NT2/D1 (cell line): ENCODE measurements around the gene ABCA13.

Source experiments
- DNase-seq: peaks from one replicate; pipeline ENCODE4 v3.0.0-alpha.2; 2011; ENCODE audit warnings: low read depth, low spot score
- H3K27me3 ChIP-seq: 2 replicates; pipeline ENCODE4 v1.6.0; 2011; ENCODE audit warnings: mild to moderate bottlenecking; ENCODE audit not compliant: insufficient read length, insufficient read depth
- H3K36me3 ChIP-seq: 2 replicates; pipeline ENCODE4 v1.6.1; 2011; ENCODE audit warnings: mild to moderate bottlenecking, low read length, mixed read lengths; ENCODE audit not compliant: insufficient read depth, insufficient read length
- H3K4me1 ChIP-seq: 2 replicates; pipeline ENCODE4 v1.5.1; 2011; ENCODE audit not compliant: insufficient read depth, insufficient read length
- H3K4me3 ChIP-seq: 2 replicates; pipeline ENCODE4 v1.5.1; 2011; ENCODE audit warnings: low read depth; ENCODE audit not compliant: insufficient read length
- H3K9ac ChIP-seq: 2 replicates; pipeline ENCODE4 v1.6.0; 2011; ENCODE audit warnings: low read depth; ENCODE audit not compliant: insufficient read length
- H3K9me3 ChIP-seq: 2 replicates; pipeline ENCODE4 v1.5.1; 2011; ENCODE audit warnings: mild to moderate bottlenecking, low read length; ENCODE audit not compliant: insufficient read depth
- SUZ12 ChIP-seq: IDR thresholded peaks from 2 replicates; pipeline ENCODE4 v1.6.1; 2011; ENCODE audit not compliant: insufficient read length, insufficient read depth; ENCODE audit errors: extremely low read depth
- YY1 ChIP-seq: IDR thresholded peaks from 2 replicates; pipeline ENCODE4 v1.6.1; 2011; ENCODE audit not compliant: insufficient read length, insufficient read depth
- ZNF274 ChIP-seq: IDR thresholded peaks from 2 replicates; pipeline ENCODE4 v1.6.1; 2011; ENCODE audit warnings: mild to moderate bottlenecking, low read depth, low read length

The ABCA13 gene

DNA sequence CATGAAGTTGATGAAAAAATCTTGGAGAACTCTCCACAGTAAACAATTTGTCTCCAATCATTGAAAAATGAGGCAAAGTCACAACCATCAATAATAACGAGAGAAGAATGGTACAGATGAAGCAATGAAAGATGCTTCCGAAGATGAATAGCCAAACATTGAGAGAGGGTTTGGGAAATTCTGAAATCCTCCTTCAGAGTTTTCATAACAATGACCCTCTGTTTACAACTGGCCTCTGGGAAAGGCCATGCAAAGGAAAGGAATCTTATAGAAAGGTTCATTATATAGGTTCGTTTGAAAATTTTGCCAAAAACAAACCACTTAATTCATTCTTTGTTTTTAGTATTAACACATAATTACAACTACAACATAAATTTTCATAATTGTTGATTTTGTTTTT, 166.5 kb downstream of the ABCA13 start:
- TF ChIP-seq SUZ12: no peak
- Histone ChIP-seq H3K36me3 (no peaks in the 10 kb centered on the region), H3K4me3 (no peak overlapping the region), H3K27me3 (no peaks in the 10 kb centered on the region), H3K9me3 (no peaks in the 10 kb centered on the region), H3K4me1 (no peaks in the 10 kb centered on the region), H3K9ac (no peak overlapping the region)
- DNase-seq: no peak

DNA sequence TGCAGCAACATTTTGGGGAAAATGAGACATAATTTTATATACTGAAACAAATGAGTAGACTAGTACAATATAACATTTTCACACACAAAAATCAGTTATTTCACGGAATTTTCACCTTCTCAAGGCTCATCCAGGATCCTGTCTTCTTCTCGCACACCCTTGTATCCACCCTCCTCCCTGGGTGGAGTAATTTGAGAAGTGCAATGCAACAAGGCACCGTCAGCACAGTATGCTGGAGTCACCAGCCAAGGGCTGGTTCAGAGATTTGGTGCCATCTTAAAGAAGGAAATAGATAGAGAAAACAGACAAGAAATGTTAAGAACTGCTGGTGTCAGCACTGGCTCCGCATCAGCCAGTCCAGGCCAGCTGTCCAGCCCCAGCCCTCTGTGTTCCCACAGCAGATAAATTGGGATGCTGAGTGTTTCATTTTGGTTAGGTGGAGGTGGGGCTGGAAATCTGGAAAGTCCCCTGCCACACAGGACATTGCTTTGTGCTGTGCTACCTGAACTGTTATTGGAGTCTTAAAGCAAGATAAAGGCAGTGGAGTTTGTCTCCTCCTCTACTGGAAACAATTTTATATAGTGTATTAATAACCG, 176.1 kb downstream of the ABCA13 start:
- no peaks in the 10 kb centered on the region for H3K27me3 ChIP-seq
- H3K36me3 ChIP-seq: no peaks in the 10 kb centered on the region
- no peak overlapping the region for H3K9ac ChIP-seq
- no peaks in the 10 kb centered on the region for H3K4me1 ChIP-seq
- no peak for TF ChIP-seq SUZ12
- TF ChIP-seq YY1: no peak
- TF ChIP-seq ZNF274: no peak
- H3K4me3 ChIP-seq: no peak overlapping the region
- H3K9me3 ChIP-seq: no peaks in the 10 kb centered on the region
- no peak for DNase-seq

DNA sequence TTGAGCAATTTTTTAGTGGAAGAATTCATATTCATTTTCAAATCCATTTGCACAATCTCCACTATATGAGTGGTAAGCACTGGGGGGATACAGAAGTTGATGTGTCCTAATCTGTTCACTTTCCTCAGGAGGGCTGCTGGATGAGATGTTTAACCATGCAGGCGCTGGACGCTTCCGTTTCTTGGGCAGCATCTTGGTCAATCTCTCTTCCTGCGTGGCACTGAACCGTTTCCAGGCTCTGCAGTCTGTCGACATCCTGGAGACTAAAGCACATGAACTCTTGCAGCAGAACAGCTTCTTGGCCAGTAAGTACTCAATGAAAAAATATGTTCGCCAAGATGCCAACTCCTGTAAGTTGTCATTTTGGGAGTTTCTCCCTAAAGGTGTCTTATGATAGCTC, 179.3 kb downstream of the ABCA13 start:
- no peak for DNase-seq
- Histone ChIP-seq H3K9me3 (no peaks in the 10 kb centered on the region), H3K9ac (no peak overlapping the region), H3K36me3 (no peaks in the 10 kb centered on the region), H3K27me3 (no peaks in the 10 kb centered on the region), H3K4me3 (no peak overlapping the region), H3K4me1 (no peaks in the 10 kb centered on the region)
- TF ChIP-seq YY1 (no peak), SUZ12 (no peak), ZNF274 (no peak)

GRCh38 chr7:48351900-48352299, 180.6 kb downstream of the ABCA13 start:
- H3K9me3 ChIP-seq: no peaks in the 10 kb centered on the region
- DNase-seq: no peak
- TF ChIP-seq YY1: no peak
- no peak for TF ChIP-seq SUZ12
- no peak for TF ChIP-seq ZNF274
- no peaks in the 10 kb centered on the region for H3K4me1 ChIP-seq
- no peaks in the 10 kb centered on the region for H3K36me3 ChIP-seq
- H3K4me3 ChIP-seq: no peak overlapping the region
- no peaks in the 10 kb centered on the region for H3K27me3 ChIP-seq
- no peak overlapping the region for H3K9ac ChIP-seq

- no peaks in the 10 kb centered on the region for H3K9me3 ChIP-seq
- H3K27me3 ChIP-seq: no peaks in the 10 kb centered on the region
- no peak for TF ChIP-seq YY1
- no peak for TF ChIP-seq SUZ12
- no peak for TF ChIP-seq ZNF274
These were observed 184.1 kb downstream of the ABCA13 start for GRCh38 chr7:48355346-48355745.

GRCh38 chr7:48360574-48360973, 189.3 kb downstream of the ABCA13 start:
- no peak for DNase-seq
- Histone ChIP-seq H3K4me1 (no peaks in the 10 kb centered on the region), H3K4me3 (no peak overlapping the region), H3K9ac (no peak overlapping the region), H3K36me3 (no peaks in the 10 kb centered on the region), H3K9me3 (no peaks in the 10 kb centered on the region), H3K27me3 (no peaks in the 10 kb centered on the region)
- TF ChIP-seq SUZ12 (no peak), YY1 (no peak), ZNF274 (no peak)

More at GRCh38 chr7:48355346-48355745, 184.1 kb downstream of the ABCA13 start:
- Histone ChIP-seq H3K36me3 (no peaks in the 10 kb centered on the region), H3K9ac (no peak overlapping the region), H3K4me3 (no peak overlapping the region), H3K4me1 (no peaks in the 10 kb centered on the region)
- DNase-seq: no peak

- no peak for DNase-seq
- no peaks in the 10 kb centered on the region for H3K4me1 ChIP-seq
- no peaks in the 10 kb centered on the region for H3K27me3 ChIP-seq
- H3K9ac ChIP-seq: no peak overlapping the region
- no peak overlapping the region for H3K4me3 ChIP-seq
- H3K9me3 ChIP-seq: no peaks in the 10 kb centered on the region
- no peaks in the 10 kb centered on the region for H3K36me3 ChIP-seq
- no peak for TF ChIP-seq YY1
- no peak for TF ChIP-seq ZNF274
- no peak for TF ChIP-seq SUZ12
These were observed 191.9 kb downstream of the ABCA13 start for GRCh38 chr7:48363174-48363573.

GRCh38 chr7:48365010-48365409, 193.8 kb downstream of the ABCA13 start:
- H3K36me3 ChIP-seq: no peaks in the 10 kb centered on the region
- no peak for DNase-seq
- TF ChIP-seq ZNF274 (no peak), YY1 (no peak), SUZ12 (no peak)
- H3K9me3 ChIP-seq: no peaks in the 10 kb centered on the region
- no peaks in the 10 kb centered on the region for H3K27me3 ChIP-seq
- no peaks in the 10 kb centered on the region for H3K4me1 ChIP-seq
- no peak overlapping the region for H3K4me3 ChIP-seq
- H3K9ac ChIP-seq: no peak overlapping the region
